GM10847 (cell line): ENCODE data around the gene FHOD1.

ENCODE experiments used
- POLR2A ChIP-seq: IDR thresholded peaks from 2 replicates; pipeline ENCODE4 v1.6.1; 2011; ENCODE audit not compliant: insufficient read length; ENCODE audit errors: extremely low read depth

The FHOD1 gene

DNA sequence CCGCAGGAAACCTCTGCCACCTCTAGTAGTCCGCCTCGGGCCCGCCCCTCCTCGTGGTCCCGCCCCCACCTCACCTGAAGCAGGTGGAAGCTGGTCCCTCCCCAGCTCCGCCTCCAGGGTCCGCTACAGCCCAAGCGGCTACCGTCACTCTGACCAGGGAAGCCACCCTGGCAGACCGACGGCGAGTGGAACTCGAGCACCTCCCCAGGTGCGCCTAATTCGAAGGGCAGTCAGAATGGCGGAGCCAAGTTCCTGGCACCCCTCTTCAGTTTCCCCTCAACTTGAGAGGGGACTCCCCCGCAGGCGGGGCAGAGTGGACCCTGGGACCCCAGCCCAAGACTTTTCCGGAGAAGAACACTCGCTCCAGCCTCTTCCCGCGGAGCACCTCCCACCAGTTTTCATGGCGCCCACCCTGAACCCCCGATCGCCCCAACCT is 507 bp downstream of the FHOD1 start:
- TF ChIP-seq POLR2A, result no peak

DNA sequence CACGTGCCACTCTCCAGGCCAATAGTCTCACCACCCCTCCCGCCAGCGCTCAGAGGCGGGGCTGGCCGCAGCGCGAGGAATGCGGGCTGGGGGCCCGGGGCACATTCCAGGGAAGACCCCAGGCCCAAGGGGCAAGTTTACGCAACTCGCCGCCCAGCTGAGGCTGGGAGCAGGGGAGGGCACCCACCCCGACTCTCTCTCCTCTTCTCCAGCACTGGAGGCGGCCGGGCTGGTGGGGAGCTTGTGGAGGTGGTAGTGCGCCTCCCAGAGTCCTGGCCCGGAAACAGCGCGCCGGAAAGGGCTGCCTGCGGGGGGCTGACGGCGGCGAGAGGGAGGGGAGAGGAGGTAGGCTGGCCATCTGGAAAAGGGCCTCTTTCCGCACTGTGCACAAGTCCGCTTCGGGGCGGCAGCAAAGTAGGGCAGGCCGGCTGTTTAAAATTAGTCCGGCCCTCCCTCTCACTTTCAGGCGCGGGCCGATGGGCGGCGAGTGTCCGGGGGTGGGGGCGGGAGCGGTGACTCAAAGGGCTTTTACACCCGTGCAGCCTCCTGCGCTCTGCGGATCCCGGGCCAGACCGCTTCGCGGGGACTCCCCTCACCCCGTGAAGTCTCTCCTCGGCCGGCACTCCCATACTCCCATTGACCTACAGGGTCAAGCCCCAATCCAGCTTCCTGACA is 1.1 kb downstream of the FHOD1 start:
- peak; percentile 34 for TF ChIP-seq POLR2A

DNA sequence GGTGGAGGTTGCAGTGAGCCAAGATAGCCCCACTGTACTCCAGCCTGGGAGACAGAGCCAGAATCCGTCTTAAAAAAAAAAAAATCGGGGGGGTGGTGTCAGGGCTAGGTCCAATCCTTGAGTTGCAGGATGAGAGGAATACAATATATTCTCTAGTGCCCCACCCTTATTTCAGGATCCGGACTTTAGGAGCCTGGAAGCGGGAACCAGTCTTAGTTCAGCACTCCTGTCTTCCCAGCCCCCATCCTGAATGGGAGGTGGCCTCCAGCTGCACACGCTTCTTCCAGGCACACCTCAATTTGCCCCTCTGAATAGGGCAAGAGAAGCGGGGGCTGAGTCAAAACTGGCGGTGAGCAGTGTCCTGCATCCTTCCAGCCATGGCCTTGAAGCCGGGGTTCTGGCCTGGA is 1.6 kb downstream of the FHOD1 start:
- TF ChIP-seq POLR2A, result no peak

DNA sequence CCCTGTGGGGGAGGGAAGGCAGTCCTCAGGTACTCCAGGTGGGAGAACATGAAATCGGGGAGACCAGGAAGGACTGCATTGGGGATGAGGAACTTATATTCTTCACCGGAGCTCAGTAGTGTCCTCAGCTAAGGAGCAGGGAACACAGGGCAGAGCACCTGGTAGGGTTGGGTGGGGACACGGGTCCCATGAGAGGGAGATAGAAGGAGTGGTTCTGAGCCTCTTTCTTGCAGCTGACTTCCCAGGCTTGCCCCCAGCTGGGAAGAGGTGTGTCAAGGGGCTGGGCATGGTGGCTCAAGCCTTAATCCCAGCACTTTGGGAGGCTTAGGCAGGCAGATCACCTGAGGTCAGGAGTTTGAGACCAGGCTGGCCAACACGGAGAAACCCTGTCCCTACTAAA is 2.1 kb downstream of the FHOD1 start:
- no peak for TF ChIP-seq POLR2A

DNA sequence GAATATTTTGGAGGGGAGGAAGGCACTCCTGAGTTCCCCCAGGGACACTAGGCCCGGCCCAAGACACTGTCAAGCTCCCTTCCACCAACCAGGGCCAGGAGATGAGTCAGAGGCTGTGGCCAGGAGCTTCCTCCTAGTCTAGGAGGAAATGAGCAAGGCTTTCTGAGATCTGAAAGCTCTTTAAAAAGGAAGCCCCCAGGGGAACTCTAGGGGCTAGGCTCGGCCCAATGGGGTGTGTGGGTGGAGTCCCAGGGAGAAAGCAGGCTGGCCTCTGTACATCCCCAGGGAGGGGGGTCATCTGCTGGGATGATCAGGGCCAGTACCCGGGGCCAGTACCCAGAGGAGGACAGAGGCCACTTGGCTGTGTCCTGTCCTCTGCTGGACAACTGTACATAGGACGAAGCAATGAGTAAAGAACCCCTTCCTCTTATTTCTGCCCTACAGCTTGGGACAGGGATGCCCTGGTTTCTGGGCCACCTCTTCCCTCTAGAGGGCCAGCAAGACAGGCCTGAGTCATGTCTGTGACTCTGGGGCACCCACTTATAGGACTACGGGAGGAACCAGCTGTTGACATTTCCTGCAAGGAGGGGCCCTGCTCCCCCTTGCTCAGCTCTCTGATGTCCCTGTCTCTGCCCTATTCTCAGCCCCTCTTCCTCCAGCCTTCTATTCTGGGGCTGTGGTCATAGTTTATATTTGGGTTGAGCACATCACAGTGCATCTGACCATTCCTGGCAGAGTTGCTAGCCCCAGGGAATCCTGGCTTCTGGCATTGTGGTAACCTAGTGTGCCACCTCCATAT is 2.7 kb downstream of the FHOD1 start:
- peak; percentile 46 for TF ChIP-seq POLR2A

DNA sequence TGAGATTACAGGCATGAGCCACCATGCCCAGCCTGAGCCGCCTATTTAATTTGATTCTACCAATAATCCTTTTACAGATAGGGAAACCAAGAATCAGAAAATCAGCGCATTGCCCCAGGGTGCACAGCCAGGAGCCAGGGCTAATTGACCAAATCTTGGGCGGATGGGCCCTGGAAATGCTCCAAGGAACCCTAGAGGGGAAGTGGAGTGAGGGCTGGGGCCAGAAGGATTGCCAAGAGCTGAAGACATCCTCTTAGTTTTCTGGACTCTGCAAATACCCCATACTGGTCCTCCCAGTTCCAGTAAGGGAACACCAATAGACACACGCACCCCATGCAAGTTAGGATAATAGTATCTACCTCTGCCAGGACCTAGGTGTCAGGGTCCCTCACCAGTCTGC is 3.8 kb downstream of the FHOD1 start:
- TF ChIP-seq POLR2A, result no peak

DNA sequence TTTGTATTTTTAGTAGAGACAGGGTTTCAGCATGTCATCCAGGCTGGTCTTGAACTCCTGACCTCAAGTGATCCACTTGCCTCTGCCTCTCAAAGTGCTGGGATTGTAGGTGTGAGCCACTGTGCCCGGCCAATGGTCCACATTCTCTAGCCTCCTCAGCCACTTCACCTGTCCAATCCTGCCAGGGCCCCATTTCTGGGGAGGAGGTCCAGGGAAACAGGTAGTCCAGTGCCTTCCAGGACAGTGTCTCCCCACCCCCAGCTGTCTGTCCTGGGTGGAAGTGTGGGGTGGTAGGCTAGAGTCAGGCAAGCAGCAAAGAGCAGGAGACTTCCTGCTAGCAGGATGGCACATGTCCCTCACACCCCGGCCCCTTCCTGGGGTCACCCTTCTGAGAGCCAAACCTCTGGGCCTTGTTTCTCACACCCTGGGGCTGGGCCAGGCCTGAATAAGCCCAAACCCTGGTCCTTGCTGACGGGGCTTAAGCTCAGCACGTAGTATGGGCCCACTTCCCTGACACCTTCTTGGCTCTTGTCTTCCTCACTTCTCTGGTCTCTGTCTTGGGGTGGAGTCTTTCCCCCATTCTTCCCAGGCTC is 5.0 kb downstream of the FHOD1 start:
- no peak for TF ChIP-seq POLR2A

DNA sequence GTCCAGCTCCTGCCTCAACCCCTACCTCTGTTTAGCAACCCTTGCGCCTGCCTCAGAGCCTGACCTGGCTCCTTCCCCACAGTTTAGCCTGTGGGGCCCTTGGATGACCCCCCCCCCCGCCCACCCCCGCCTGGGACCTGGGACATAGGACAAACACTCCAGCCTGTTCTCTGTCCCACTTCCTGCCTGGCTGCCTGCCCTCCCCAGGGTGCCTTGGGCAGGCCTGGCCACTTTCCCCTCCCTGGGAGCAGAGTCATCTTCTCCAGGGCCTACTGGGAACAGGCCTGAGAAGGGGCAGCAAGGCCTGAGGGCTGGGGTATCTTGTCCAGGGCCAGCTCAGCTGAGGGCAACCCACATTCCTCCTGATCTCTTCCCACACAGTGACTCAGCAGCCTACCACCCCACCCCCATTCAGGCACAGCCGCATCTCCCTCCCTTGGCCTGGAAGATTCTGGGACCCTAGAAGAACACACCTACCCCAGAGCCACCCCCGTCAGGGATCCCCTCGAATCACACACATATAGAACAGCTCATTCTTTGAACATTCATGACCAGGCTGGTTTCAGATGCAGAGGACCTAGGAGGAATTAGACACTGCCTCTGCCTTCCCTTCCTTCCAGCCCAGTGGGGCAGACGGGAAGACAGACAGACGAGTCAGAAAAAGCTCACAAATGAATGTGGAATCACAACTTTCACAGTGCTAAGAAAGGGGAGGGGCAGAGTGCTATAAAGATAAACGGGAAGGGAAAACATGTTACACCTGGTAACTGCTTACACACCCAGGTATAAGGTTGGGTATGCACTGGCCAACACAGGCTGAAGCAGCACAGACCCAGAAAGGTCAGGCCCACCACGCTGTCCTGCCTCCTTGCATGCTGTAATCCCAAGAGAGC is 6.0 kb downstream of the FHOD1 start:
- no peak for TF ChIP-seq POLR2A

DNA sequence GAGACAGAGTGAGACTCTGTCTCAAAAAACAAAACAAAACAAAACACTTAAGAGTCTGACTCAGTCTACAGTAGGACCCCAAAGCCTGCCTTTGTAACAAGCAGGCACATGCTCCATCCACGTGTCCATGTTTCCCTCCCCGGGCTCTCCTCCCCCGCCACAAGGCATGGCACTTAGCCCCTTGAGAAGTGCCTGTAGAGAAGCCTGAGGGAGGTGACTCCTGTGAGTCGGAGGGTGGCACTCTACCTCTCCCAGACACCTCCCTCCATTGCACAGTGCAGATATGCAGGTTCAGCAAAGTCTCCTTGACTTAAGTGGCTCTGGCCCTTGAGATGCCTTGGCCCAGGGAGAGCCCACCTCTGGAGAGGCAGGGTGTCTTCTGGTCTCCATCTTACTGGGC is 6.8 kb downstream of the FHOD1 start:
- TF ChIP-seq POLR2A, result no peak

DNA sequence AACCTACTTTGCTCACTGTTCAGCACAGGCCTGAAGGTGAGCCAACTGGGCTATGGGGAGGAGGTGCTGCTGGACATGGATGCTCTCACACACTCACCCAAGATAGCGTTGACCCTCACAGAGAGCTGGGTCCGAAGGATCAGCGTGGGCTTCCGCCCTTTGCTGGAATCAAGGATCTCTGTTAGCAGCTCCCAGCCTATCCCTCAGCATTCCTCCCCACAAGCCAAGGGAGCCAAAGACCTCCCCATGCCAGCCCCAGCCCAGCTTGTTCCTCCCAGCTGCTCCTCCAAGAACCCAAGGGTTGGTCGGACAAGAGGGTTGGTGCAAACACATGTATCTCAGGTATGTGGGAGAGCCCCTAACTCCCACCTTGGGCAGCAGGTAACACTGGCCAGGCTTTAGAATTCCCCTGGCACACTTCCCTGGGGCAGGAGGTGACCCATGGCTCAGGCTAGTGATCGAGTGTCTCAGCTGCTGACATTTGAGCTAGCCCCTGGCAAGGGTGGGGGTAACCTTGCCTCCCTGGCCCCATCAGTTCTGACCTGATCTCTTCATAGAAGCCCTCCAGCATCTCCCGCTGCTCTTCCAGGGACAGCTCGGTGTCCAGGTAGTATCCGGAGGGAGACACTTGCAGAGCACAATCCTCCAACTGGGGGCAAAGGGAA is 8.3 kb downstream of the FHOD1 start:
- TF ChIP-seq POLR2A, result no peak

DNA sequence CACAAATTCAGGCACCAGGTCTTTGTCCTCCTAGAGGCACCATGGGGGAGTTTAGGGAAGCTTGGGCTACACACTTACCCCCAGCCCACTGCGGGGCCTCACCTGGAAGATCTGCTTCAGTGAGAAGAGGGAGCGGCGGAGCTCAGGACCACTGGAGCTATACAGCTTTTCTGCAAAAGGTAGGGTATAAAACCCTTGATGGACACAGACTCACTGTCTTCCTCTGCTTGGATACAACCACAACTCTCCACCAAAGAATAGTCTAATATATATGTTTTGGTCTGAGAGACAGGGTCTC is 9.1 kb downstream of the FHOD1 start:
- no peak for TF ChIP-seq POLR2A

DNA sequence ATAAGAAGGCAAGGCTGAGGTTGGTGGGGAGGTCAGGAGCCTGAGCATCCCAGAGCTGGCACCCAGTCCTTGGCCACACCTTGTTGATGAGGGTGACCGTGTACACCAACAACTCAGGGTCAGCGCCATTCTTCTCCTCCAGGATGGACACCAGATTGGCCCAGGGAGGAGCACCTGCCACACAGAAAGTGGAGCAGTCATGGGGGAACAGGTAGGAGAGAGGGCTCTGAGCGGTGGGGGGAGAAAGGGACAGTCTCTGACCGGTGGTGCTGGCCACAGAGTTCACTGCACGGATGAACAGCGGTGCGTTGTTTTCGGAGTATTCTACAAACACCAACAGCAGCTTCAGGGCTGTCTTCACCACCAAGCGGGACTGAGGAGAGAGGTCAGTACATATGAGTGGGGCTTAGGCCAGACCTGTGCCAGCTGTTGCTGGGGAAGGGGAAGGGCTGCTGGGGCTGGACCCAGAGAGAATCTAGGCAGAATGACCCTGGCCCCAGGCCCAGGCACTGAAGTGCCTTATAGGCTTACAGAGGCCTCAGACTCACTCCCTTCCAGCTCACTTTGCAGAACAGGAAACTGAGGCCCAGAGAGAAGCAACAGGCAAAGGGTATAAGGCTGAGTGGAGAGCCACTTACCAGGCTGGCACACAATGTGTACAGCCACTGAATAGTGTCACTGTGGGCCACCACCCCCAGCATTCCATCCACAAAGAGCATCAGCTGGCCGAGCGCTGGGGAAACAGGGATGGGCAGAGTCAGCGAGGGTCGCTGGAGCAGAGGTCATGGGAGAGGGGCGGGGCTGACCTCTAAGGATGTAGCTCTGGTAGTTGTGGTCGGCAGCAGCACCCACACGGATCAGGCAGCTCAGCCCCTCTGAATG is 9.6 kb downstream of the FHOD1 start:
- no peak for TF ChIP-seq POLR2A

DNA sequence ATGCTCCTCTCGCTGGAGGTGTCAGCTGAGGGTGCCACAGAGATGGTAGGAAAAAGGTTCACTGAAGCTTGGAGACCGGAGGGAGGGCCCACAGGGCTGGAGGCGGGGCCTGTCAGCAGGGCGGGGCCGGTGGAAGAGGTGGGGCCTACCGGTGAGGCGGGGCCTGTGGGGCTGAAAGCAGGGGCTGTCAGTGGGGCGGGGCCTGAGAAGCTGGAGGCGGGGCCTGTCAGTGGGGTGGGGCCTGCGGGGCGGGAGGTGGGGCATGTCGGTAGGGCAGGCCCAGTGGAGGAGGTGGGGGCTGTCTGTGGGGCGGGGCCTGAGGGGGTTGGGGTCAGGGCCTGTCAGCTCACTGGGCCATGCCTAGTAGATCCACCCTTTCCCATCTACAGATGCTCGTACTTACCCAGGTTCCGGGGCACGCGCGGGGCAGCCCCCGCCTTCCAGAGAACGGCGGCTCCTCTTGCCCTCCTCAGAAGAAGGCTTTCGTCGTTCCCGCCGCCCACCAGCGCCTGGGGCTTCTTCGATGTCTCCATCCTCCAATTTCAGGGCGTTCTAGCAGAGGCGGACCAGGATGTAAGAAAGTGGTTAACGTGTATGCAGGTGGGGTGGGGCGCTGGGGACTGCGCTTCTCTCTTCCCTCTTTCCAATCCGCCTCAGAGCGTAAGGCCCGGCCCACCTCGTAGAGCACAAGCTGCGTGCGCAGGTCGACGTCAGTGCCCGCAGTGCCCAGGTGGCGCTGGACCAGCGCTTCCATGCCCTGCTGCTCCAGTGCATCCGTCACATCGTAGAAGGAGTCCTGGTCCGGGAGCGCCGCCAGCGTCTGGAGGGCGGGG is 10.5 kb downstream of the FHOD1 start:
- TF ChIP-seq POLR2A, result no peak
